Lower lobe of right lung (tissue), 2 donors: ENCODE measurements around the gene C15orf39. TPM values are rescaled to one million over a fixed set of nuclear protein-coding genes. Genes with fewer than 3 reads are reported as not detected.

Source experiments
- ATAC-seq, 2 donors: fragments of 200-7000 bp; cut with Tn5 transposase; one replicate each; pipeline ENCODE4 v1.9.1; 2020 to 2022; ENCODE audit warnings: mild to moderate bottlenecking in 2 of 2, moderate library complexity in 2 of 2
- DNase-seq: peaks from one replicate; pipeline ENCODE4 v3.0.0-alpha.2; 2020
- H3K27ac ChIP-seq: fragments of 200-600 bp; one replicate; pipeline ENCODE4 v1.8.0; 2022
- H3K27me3 ChIP-seq: fragments of 200-600 bp; one replicate; pipeline ENCODE4 v1.8.0; 2022; ENCODE audit warnings: low read depth
- H3K36me3 ChIP-seq: fragments of 200-600 bp; one replicate; pipeline ENCODE4 v1.8.0; 2022; ENCODE audit warnings: mild to moderate bottlenecking
- H3K4me1 ChIP-seq: fragments of 200-600 bp; one replicate; pipeline ENCODE4 v1.8.0; 2022
- H3K4me3 ChIP-seq: fragments of 200-600 bp; one replicate; pipeline ENCODE4 v1.8.0; 2022; ENCODE audit warnings: mild to moderate bottlenecking
- H3K9me3 ChIP-seq: fragments of 200-600 bp; one replicate; pipeline ENCODE4 v1.8.0; 2022
- intact Hi-C: fragments of 100-400 bp; cut with DNase I; formaldehyde crosslinking; loops from one replicate; pipeline ENCODE4 v1.11.0; 2022
- total RNA-seq: library from RNA; stranded (reverse); fragmentation: NEBNext Ultra II Directional; extraction: Animal tissue kit (Norgen Biotek cat#: 25700); gene quantifications from one replicate; pipeline ENCODE4 v1.2.1, GENCODE V29; 2021
- TF ChIP-seq, protein P1 (sequence below): fragments of 200-600 bp; IDR thresholded peaks from one replicate; pipeline ENCODE4 v1.8.0; 2022; ENCODE audit warnings: antibody characterized with exemption, mild to moderate bottlenecking
- donor health status: DM: no; HTN: yes; CAD: no; lungs with severe emphysema.

Gene C15orf39
- total RNA-seq, 1 donor from 2014 or later, result 36.3 TPM

DNA sequence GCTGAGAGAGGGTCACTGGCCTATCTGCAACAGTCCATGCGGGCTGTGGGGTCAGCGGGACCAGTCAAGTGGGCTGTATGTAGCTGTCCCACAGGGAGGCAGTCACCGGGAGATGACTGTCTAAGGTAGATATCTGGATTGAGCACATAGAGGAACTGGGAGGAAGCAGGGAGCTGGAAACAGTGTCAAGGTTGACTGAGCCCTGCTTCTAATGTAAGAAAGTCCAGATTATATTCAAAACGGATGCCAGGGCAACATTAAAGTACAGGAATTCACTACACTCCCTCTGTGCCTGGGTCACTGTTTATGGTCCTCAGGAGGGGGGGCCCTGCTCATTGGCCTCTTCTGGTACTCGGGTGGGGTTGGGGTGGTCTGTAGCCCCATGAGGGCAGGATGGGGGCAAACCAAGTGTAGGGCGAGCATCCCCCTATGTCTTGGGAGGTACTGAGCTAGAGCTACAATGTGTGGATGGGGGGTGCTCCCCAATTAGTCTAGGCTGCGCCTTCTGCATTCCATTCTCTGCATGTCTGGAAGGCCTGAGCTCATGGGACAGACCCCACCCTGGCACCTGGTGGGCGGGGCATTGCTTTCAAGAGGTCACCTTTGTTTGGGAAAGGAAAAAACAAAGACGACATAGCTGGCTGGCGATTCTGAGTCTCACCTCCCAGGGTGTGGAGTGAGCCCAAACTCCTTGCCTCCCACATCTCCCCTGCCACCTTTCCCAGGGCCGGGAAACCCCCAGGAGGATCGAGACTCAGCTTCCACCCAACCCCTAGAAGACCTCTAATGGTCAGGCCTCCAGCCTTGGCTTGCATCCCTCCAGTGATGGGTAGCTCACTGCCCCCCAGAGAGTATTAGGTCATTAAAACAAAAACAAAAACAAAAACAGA, 45.1 kb upstream of the C15orf39 start:
- no peak overlapping the region for H3K4me3 ChIP-seq
- no peaks in the 10 kb centered on the region for H3K27me3 ChIP-seq
- TF ChIP-seq, protein P1, sequence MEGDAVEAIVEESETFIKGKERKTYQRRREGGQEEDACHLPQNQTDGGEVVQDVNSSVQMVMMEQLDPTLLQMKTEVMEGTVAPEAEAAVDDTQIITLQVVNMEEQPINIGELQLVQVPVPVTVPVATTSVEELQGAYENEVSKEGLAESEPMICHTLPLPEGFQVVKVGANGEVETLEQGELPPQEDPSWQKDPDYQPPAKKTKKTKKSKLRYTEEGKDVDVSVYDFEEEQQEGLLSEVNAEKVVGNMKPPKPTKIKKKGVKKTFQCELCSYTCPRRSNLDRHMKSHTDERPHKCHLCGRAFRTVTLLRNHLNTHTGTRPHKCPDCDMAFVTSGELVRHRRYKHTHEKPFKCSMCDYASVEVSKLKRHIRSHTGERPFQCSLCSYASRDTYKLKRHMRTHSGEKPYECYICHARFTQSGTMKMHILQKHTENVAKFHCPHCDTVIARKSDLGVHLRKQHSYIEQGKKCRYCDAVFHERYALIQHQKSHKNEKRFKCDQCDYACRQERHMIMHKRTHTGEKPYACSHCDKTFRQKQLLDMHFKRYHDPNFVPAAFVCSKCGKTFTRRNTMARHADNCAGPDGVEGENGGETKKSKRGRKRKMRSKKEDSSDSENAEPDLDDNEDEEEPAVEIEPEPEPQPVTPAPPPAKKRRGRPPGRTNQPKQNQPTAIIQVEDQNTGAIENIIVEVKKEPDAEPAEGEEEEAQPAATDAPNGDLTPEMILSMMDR, result no peak
- no peaks in the 10 kb centered on the region for H3K36me3 ChIP-seq
- ATAC-seq, result peak; percentile 50 to 65
- no peak for DNase-seq
- H3K4me1 ChIP-seq, result peaks cover 9% of the 10 kb centered on the region
- H3K27ac ChIP-seq, result no peak overlapping the region
- no peaks in the 10 kb centered on the region for H3K9me3 ChIP-seq
- intact Hi-C loops, result no loop called here

DNA sequence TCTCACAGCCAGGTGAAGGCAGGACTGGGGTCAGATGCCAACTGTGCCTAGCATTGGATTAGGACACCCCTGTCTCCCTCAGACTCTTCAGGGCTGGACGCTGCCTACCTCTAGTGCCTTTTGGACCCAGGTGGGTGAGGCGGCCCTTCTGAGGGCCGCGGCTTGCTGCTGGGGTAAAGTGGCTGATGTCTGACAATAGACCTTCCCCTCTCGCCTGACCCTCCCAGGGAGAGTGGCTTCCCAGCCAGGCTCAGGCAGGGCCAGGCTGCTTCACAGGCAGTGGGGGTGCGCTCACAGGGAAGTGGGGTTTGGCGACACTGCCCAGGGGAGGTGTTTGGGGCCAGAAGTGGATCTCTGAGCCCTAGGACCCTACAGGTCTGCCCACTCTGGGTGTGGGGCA, 43.3 kb upstream of the C15orf39 start:
- H3K9me3 ChIP-seq, result no peaks in the 10 kb centered on the region
- DNase-seq (no peak), ATAC-seq (no peak)
- no peaks in the 10 kb centered on the region for H3K36me3 ChIP-seq
- TF ChIP-seq, protein P1, result no peak
- H3K27ac ChIP-seq, result no peak overlapping the region
- H3K4me1 ChIP-seq, result peaks cover 9% of the 10 kb centered on the region
- H3K4me3 ChIP-seq, result no peak overlapping the region
- intact Hi-C loops, result no loop called here
- no peaks in the 10 kb centered on the region for H3K27me3 ChIP-seq

DNA sequence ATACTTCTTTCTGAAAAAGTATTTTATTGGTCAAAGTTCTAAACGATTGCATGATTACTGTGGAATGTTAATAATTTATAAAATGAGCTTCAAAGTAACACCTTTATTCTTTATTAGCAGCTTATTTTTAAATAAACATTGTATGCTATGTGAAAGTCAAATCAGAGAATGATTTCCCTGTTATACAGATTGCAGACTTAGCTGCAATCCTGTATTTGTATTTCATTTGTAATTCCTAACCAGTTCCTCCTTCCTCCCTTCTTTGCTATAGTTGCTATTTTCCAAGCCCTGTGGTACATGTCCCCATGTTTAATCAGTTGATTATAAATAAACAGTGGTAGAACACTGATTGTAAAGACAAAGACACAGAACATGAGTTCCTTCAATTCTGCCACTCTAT, 42.4 kb upstream of the C15orf39 start:
- TF ChIP-seq, protein P1, result no peak
- no peak overlapping the region for H3K4me3 ChIP-seq
- H3K9me3 ChIP-seq, result no peaks in the 10 kb centered on the region
- intact Hi-C loops, result no loop called here
- ATAC-seq (no peak), DNase-seq (no peak)
- H3K27ac ChIP-seq, result no peak overlapping the region
- no peaks in the 10 kb centered on the region for H3K36me3 ChIP-seq
- peaks cover 4% of the 10 kb centered on the region for H3K4me1 ChIP-seq
- no peaks in the 10 kb centered on the region for H3K27me3 ChIP-seq

DNA sequence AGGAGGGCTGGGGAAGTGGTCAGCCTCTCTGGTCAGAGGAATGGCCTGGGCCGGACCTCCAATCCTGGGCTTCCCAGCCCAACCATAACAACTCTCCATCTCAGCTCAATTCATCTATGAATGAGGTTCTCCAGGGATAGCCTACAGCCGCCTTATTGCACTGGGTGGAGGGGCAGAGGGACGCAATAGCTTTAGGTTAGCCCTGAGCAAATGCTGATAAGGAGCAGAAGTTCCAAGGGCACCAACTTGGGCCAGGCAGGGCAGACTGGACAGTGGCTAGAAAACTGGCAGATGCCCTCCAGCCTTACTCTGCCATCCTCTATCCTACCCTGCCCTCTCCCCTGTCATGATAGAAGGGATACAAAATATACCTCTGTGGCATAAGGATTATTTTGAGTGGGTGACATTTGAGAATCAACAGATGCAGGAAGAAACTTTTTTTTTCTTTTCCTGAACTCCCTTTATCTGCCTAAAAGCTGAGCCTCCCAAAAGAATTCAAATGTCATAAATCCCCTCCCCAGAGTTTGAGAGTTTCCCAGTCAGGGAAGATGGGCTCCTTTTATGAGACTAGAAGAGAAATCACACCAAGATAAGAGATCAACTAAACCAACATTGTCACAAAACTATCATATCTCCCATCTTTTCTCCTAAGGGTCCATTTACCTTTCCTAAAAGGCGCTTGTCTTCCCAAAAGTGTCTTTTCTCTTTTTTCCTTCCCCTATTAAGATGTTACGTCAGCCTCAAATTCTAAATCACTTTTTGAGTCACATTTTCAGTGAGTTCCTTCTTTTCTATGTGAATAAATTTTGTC, 40.4 kb upstream of the C15orf39 start:
- intact Hi-C loops, result no loop called here
- DNase-seq (no peak), ATAC-seq (no peak)
- H3K9me3 ChIP-seq, result no peaks in the 10 kb centered on the region
- no peaks in the 10 kb centered on the region for H3K27me3 ChIP-seq
- H3K36me3 ChIP-seq, result no peaks in the 10 kb centered on the region
- H3K4me1 ChIP-seq, result peaks cover 4% of the 10 kb centered on the region
- TF ChIP-seq, protein P1, result no peak
- no peak overlapping the region for H3K27ac ChIP-seq
- no peak overlapping the region for H3K4me3 ChIP-seq

DNA sequence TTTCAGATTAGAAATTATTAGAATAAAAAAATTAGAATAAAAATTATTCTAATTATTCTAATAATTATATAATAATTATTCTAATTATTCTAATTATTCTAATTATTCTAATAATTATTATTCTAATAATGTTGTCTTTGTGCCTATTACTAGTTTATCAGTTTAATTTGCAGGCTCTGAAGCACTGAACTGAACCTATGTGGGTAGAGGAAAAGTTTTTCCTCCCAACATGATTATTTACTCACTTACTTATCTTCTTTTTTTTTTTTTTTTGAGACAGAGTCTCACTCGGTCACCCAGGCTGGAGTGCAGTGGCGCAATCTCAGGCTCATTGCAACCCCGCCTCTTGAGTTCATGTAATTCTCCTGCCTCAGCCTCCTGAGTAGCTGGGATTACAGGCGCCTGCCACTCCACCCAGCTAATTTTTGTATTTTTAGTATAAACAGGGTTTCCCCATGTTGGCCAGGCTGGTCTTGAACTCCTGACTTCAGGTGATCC, 39.7 kb upstream of the C15orf39 start:
- Histone ChIP-seq H3K36me3 (no peaks in the 10 kb centered on the region), H3K27me3 (no peaks in the 10 kb centered on the region), H3K27ac (no peak overlapping the region), H3K4me3 (no peak overlapping the region), H3K9me3 (no peaks in the 10 kb centered on the region), H3K4me1 (peaks cover 4% of the 10 kb centered on the region)
- DNase-seq (peak; percentile 89), ATAC-seq (peak; percentile 70 to 88)
- TF ChIP-seq, protein P1, result no peak
- intact Hi-C loops, result no loop called here
